RWPE1 (cell line): ENCODE results near the gene CACFD1.

Experiments used
- CTCF ChIA-PET: fragments of 350-600 bp; sonication (Branson Sonifier 250); formaldehyde crosslinking; extraction: SDS; loops from one replicate; lab custom pipeline; 2021; lab: Yijun Ruan, JAX
- POLR2A ChIA-PET: fragments of 400-600 bp; formaldehyde crosslinking; extraction: SDS; loops from one replicate; lab custom pipeline; 2020; ENCODE audit warnings: antibody characterized with exemption; ENCODE audit not compliant: low non-redundant PET; lab: Yijun Ruan, JAX
- DNase-seq: peaks from one replicate; pipeline ENCODE4 v3.0.0; 2012; ENCODE audit warnings: low spot score
- H3K27ac ChIP-seq: fragments of 450-650 bp; 2 replicates; pipeline ENCODE4 v1.5.1; 2017
- CTCF ChIP-seq: fragments of 450-650 bp; conservative IDR thresholded peaks from 2 replicates; pipeline ENCODE4 v1.5.1; 2017; ENCODE audit warnings: low read depth, mild to moderate bottlenecking

Gene CACFD1

GRCh38 chr9:133478851-133479711, 19.3 kb downstream of the CACFD1 start, which contains the start of gene SLC2A6:
Gene SLC2A6 (minus strand): TSS chr9:133479099. CDS start chr9:133479059, 40 bp downstream.
- H3K27ac ChIP-seq: peak within 1 kb of the TSS; percentile 74
- DNase-seq: peak; percentile 98
- TF ChIP-seq CTCF: no peak
- POLR2A ChIA-PET: interaction anchor here (1.0 to 1.7 kb wide), 2 partner anchors 10 to 20 kb away, joined by 3 to 5 read pairs; partner anchors contain the start of gene CACFD1
- CTCF ChIA-PET: interaction anchor here (0.6 to 1.6 kb wide), 5 partner anchors 29 to 718 kb away, joined by 3 to 7 read pairs (median 3); no protein-coding TSS in a partner anchor

- DNase-seq: no peak
- CTCF ChIA-PET: no interaction called here
- POLR2A ChIA-PET: no interaction called here
- no peak overlapping the region for H3K27ac ChIP-seq
- no peak for TF ChIP-seq CTCF
These were observed 23.8 kb downstream of the CACFD1 start for GRCh38 chr9:133483611-133484010.

GRCh38 chr9:133484671-133485437, 25.1 kb downstream of the CACFD1 start:
- H3K27ac ChIP-seq: no peak overlapping the region
- CTCF ChIA-PET: interaction anchor here (0.5 to 1.4 kb wide), 8 partner anchors 13 to 463 kb away, joined by 3 to 6 read pairs (median 3); no protein-coding TSS in a partner anchor
- TF ChIP-seq CTCF: no peak
- POLR2A ChIA-PET: no interaction called here
- DNase-seq: no peak

- no peak for TF ChIP-seq CTCF
- ChIA-PET CTCF (interaction anchor here (0.6 to 1.6 kb wide), 14 partner anchors 11 to 514 kb away, joined by 3 to 11 read pairs (median 4); no protein-coding TSS in a partner anchor), POLR2A (no interaction called here)
- no peak overlapping the region for H3K27ac ChIP-seq
- DNase-seq: no peak
These were observed 25.9 kb downstream of the CACFD1 start for GRCh38 chr9:133485531-133486260.

GRCh38 chr9:133487331-133487725, 27.6 kb downstream of the CACFD1 start:
- TF ChIP-seq CTCF: no peak
- no peak overlapping the region for H3K27ac ChIP-seq
- ChIA-PET POLR2A (no interaction called here), CTCF (interaction anchor here (0.6 to 1.4 kb wide), 4 partner anchors 12 to 1268 kb away, joined by 3 to 7 read pairs (median 5); no protein-coding TSS in a partner anchor)
- no peak for DNase-seq
